ENCODE results near the gene SEZ6.
"Not testable (repeated sequence)": the region's sequence is repeated elsewhere in the genome, so short reads cannot be mapped to it uniquely, and the experiment has no call there.

SEZ6 gene

DNA sequence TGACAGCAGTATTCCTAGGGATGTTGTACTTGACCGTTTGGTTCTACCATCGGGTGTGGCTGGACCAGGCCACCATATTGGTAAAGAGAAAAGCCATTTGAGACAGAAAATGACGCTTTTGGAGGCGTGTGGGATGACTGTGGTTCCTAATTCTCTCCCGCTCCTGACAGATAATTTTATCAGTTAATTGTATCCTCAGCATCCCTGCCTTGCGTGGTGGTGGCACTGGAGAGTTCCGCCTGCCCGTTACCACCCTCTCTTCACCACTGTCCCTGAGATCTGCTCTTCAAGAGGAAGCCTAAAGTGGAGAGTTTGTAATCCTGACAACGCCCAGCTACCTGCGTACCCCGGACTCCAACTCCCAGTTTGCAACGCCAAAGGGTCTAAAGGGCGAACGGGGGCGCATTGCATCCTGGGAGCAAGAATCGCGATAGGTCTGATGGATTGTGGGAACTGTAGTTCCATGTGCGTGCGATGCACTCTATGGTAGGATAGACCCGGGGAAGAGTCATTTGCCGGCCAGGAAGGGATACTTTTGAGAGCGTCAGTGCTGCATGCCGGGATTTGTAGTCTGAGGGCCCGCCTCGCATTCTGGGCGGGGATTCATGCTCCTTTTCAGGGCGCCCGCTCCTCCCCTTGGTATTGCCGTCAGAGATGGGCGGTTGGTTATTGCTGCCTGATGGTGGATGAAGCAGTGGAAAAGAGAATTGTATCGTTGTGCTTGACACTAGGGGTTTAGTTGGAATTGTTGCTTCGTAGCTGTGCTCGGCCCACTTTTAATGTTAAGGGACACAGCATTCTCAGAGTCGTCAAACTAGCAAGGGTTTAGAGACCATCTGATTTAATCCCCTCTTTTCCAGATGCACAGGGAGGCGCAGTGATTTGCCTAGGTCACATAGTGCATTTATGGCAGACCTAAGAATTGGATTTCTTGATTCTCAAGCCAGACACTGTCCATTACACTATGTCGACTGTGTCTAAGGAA, 53.5 kb downstream of the SEZ6 start:
- peak; percentile 100 for DNase-seq

DNA sequence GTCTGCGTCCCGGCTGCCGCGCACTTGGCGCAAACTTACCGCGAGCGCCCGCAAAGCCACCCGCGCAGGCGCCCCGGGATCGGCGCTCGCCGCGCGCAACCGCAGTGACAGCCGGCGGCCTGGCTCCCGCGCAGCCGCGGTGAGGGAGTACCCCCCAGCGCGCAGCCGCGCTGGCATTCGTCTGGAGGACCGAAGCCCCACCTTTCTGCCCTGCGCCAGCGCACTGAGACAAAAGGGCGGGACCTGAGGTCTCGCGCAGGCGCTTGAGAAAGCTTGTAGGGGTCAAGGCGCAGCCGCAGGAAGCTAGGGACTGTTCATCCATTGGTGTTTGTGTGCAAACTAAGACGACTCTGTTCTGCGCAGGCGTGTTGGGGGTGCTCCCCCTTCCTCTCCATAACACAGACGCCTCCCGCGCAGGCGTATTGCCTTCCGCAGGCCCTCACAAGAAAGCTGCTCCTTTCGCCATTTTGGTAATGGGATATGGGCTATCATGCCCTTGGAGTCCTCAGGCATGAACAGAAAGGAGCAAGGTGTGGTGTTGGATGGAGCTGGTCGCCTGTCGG, 54.3 kb downstream of the SEZ6 start, which contains the start of gene PHF12:
Gene PHF12, minus strand, starts transcription at position 91 of the 563 bp plus-strand sequence. CDS start 558 bp downstream, outside the sequence.
- DNase-seq: peak; percentile 100

DNA sequence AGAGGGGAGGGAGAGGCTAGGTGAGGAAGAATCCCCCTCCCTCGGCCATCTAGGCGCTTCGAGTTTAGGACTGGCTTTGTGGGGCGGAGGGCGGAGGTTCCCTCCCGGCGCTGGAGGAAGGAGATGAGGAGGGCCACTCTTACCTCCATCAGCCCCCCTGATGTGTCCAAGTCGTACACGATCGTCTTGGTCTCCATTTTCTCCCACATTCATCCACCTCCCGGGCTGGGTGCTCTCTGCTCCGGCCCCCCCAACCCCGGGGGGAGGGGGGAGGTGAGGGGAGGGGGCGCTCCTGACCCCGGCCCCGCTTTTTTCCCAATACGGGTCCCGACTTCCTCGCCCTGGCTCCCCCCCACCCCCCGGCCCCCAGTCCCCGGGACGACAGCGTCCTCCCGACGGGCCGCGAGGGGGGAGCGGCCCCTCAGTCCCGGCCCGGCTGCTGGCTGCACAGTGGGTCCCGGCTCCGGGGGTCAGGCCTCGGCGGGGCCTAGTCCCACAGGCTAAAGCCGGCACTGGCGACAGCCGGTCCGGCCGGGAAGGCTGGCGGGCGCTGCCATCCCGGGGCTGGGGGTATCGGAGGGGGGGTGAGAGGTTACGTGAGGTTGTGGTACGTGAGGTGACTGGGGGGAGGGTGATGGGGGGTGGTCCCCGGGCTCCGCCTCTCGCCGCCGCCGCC, 54.9 kb downstream of the SEZ6 start:
- DNase-seq: no peak

GRCh38 chr17:28950017-28950751, 55.6 kb downstream of the SEZ6 start:
- peak; percentile 65 for DNase-seq

GRCh38 chr17:28949185-28950016, 56.4 kb downstream of the SEZ6 start:
- DNase-seq: peak; percentile 46

- no peak for DNase-seq
Observed at GRCh38 chr17:28948873-28949184, 57.0 kb downstream of the SEZ6 start.

GRCh38 chr17:28948342-28948741, 57.5 kb downstream of the SEZ6 start:
- DNase-seq: no peak

- no peak for DNase-seq
Observed at GRCh38 chr17:28947639-28948038, 58.2 kb downstream of the SEZ6 start.

DNA sequence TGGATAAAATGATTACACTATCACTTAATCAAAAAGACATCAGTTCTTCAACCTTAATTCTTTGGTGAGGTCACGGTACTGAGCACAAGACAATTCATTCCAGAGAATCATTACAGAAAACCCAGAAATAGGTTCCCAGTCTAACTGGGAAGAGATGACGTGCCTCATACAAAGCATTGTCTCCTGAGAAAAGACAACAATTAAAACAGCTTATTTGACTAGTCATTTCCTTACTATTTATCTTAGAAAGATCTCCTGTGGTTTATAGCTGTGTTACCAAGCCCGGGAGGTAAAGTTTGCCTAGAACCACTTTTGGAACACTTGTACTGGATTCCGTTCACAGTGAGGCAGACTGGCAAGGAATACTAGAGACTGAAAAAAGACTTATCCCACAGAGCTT, 59.6 kb downstream of the SEZ6 start:
- peak; percentile 73 for DNase-seq

DNA sequence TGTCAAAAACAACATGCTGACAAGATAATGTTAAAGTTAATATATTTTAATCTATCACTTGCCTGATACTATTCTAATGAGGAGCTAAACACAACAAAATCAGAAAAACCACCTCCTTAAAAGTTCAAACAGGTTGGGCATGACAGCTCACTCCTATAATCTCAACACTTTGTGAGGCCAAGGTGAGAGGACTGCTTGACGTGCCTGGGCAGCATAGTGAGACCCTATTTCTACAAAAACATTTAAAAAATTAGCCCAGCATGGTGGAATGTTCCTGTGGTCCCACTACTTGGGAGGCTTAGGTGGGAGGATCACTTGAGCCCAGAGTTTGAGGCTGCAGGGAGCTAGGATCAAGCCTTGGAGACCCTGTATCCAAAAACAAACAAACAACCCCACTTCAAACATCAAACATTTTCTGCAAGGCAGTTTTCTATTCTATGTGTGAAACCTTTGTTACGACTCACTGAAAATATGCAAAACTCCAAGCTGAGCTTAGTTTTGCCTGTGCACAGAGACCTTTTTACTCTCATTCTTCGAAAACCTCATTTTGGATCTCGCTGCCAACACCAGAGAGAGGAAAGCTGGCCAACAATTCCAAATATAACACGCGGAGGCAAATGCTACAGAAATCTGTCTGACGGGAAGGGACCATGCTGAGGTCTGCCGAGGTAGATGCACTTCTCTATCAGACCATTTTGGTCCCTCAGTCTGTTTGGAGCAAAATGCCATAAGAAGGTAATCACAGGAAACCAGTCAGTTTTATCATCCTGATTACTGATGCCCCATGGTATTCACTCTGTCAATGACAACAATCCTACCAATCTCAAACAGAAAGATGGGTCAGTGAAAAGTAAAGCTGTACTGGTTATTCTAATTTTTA, 60.7 kb downstream of the SEZ6 start:
- peak; percentile 29 for DNase-seq

- DNase-seq: no peak
Observed at GRCh38 chr17:28944343-28944742, 61.5 kb downstream of the SEZ6 start.

GRCh38 chr17:28942925-28943324, 62.9 kb downstream of the SEZ6 start:
- DNase-seq: no peak

DNA sequence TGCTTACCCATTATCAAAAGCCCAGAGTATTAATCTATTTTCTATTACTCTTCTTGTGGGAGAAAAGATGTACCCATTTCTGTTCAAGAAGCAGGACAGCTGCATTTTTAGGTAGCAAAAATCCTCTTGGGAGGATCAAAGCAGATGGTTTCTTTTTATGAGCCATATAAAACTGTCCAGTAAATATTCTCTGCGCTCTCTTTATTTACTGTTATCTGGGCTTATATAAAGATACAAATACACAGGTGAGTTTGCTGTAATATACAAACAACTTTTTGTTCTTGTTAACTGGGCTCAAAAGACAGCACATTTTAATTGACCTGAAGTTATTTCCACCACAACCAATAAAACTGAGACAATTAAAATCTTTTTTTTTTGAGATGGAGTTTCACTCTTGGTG, 64.6 kb downstream of the SEZ6 start:
- no peak for DNase-seq

DNA sequence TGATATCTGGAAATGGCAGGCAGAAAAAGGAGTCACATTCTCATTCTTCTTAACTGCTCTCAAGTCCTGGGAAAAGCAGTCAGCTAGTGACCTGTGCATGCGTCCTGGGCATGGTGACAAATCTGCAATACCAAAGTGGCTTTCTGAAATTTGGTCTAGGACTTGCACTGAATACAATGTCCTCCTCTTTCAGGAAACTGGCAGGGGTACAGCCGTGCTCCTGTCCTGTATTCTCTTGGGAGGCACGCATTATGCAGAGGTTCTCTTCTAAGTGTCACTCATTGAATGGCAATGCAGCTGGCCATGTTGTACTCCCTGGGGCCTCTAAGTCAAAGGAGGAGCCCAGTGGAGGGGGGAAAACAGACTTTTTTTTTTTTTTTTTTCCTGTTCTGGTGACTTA, 65.2 kb downstream of the SEZ6 start:
- no peak for DNase-seq

DNA sequence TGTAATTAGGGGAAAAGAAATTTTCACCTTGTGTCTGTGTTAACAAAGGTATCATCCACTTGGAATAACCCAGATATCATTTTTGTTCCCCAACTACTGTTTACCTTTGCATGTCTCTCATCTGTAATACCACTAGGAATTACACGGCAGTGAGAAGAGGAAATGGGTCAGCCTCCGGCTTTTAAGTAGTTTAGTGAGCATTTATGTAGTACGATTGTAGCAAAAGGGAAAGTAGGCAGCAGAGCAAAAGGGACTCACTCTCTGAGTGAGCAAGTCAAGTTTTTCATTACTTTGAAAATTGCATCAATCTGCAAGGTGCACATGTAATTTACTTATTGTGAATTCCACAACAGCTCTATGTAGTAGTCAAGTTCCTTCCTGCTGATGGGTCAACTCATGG, 65.7 kb downstream of the SEZ6 start:
- no peak for DNase-seq

GRCh38 chr17:28938552-28938951, 67.3 kb downstream of the SEZ6 start:
- DNase-seq: no peak

DNA sequence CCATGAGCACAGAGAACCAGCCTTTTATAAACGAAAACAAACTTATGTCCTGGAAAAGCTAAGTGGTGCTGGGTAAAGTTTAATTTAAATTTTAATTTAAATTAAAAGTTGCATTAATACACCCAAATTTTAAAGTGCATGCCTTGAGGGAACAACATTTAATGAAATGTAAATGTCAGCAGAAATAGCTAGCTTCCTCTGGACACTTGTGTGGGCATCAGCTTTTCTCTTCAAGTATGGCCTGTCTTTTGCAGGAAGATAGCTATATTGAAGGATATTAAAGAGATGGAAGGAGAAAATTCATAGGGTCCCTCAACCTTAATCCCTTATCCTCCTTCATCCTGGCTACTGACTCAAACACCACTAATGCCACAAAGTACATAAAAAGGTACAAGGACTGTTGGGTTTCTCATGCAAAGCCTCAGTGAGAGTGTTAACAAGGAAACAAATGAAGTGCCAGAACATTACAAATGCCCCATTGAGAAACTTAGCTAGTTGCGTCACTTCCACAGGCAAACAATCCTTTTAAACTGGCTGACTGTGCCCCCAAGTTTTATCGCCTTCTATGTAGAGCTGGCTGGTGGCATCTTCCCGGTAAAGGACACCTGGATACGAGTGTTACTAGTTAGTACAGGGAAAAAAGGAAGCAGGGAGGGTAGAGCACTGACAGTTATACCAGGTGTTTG, 68.6 kb downstream of the SEZ6 start:
- DNase-seq: no peak

- no peak for DNase-seq
Observed at GRCh38 chr17:28935744-28936460, 69.9 kb downstream of the SEZ6 start.

DNA sequence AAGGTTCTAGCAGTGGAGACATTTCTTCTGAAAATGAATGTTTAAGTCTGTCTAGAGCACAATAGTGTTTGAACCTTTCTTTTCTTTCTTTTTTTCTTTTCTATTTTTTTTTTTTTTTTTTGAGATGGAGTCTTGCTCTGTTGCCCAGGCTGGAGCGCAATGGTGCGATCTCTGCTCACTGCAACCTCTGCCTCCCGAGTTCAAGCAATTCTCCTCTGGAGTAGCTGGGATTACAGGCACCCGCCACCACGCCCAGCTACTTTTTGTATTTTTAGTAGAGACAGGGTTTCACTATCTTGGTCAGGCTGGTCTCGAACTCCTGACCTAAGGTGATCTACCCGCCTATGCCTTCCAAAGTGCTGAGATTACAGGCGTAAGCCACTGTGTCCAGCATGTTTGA, 71.3 kb downstream of the SEZ6 start:
- DNase-seq: not testable (repeated sequence)

DNA sequence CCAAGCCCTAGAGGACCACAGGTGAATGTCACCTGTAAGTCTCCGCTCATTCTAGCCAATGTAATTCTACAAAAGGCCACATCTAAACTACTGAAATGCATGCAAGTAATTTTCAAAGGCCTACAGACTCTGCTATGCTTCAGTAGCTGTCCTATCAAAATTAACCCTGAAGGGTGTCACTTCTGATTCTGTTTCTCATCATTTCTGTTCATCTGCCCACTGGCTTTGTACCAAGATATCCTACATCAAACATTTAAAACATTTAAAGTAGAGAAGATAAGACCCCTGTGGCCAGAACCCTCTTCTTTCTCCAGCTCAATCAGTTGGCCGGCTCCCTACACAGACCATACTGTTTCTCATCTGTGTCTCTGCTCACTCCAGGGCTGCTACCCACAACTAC, 76.0 kb downstream of the SEZ6 start:
- DNase-seq: no peak
